HG02798 (cell line): ENCODE data around the gene DDC.
A peak's percentile ranks its signal among the peaks of the same experiment; 100 is the strongest.

Experiments
- ATAC-seq: cut with Tn5 transposase; IDR thresholded peaks from one replicate; pipeline ENCODE4 v1.9.1; 2021; ENCODE audit warnings: mild to moderate bottlenecking; ENCODE audit not compliant: unreplicated experiment, poor library complexity

Gene DDC

GRCh38 chr7:50495746-50496145, 69.5 kb downstream of the DDC start:
- ATAC-seq, result no peak

GRCh38 chr7:50492770-50493519, 72.3 kb downstream of the DDC start:
- no peak for ATAC-seq

GRCh38 chr7:50491943-50492342, 73.3 kb downstream of the DDC start:
- ATAC-seq, result no peak

- no peak for ATAC-seq
These were observed 74.0 kb downstream of the DDC start for GRCh38 chr7:50491209-50491608.

- ATAC-seq, result no peak
These were observed 76.8 kb downstream of the DDC start for GRCh38 chr7:50488379-50488778.

- no peak for ATAC-seq
These were observed 78.7 kb downstream of the DDC start for GRCh38 chr7:50486512-50486911.

- ATAC-seq, result no peak
These were observed 83.3 kb downstream of the DDC start for GRCh38 chr7:50481867-50482266.

GRCh38 chr7:50480797-50481196, 84.4 kb downstream of the DDC start:
- no peak for ATAC-seq

- ATAC-seq, result no peak
These were observed 85.3 kb downstream of the DDC start for GRCh38 chr7:50479743-50480517.

GRCh38 chr7:50477640-50478039, 87.6 kb downstream of the DDC start:
- no peak for ATAC-seq

- ATAC-seq, result no peak
These were observed 88.1 kb downstream of the DDC start for GRCh38 chr7:50476953-50477625.

GRCh38 chr7:50475340-50475739, 89.9 kb downstream of the DDC start:
- ATAC-seq, result peak; percentile 56

GRCh38 chr7:50474382-50475160, 90.6 kb downstream of the DDC start:
- no peak for ATAC-seq

GRCh38 chr7:50473531-50473930, 91.7 kb downstream of the DDC start:
- ATAC-seq, result no peak

GRCh38 chr7:50472427-50472826, 92.8 kb downstream of the DDC start:
- ATAC-seq, result no peak

- no peak for ATAC-seq
These were observed 93.2 kb downstream of the DDC start for GRCh38 chr7:50471970-50472369.

- ATAC-seq, result no peak
These were observed 94.7 kb downstream of the DDC start for GRCh38 chr7:50470250-50471163.

- ATAC-seq, result no peak
These were observed 96.0 kb downstream of the DDC start for GRCh38 chr7:50469181-50469580.

- ATAC-seq, result peak; percentile 90
These were observed 97.2 kb downstream of the DDC start for GRCh38 chr7:50467817-50468610.
